GM10248 (cell line): Measurements from ENCODE around the gene MRPS10.
"Not testable (repeated sequence)": the region's sequence is repeated elsewhere in the genome, so short reads cannot be mapped to it uniquely, and the experiment has no call there.

Source experiments
- CTCF ChIA-PET: fragments of 300-600 bp; sonication (Branson Sonifier 250); formaldehyde crosslinking; extraction: SDS; loops from one replicate; lab custom pipeline; 2021; ENCODE audit warnings: antibody characterized with exemption; lab: Yijun Ruan, JAX
- POLR2A ChIA-PET: fragments of 350-650 bp; sonication (Branson Sonifier 250); formaldehyde crosslinking; extraction: SDS; loops from one replicate; lab custom pipeline; 2020; ENCODE audit warnings: antibody characterized with exemption; lab: Yijun Ruan, JAX
- DNase-seq: peaks from one replicate; pipeline ENCODE4 v3.0.0; 2012; ENCODE audit errors: extremely low spot score
- CTCF ChIP-seq: IDR thresholded peaks from 2 replicates; pipeline ENCODE4 v1.5.1; 2012; ENCODE audit warnings: mild to moderate bottlenecking, low read depth; ENCODE audit errors: extremely low read depth, missing control alignments, control extremely low read depth

The MRPS10 gene

GRCh38 chr6:42176981-42177380 lies 40.7 kb downstream of the MRPS10 start:
- no peak for DNase-seq
- CTCF ChIA-PET: interaction anchor here (1.0 to 1.6 kb wide), 3 partner anchors 21 to 371 kb away, joined by 3 to 5 read pairs (median 3); a partner anchor contains a TSS
- TF ChIP-seq CTCF: no peak
- POLR2A ChIA-PET: no interaction called here

- ChIA-PET CTCF (interaction anchor here (1.5 kb wide), 1 partner anchor 20 kb away, joined by 3 read pairs; a partner anchor contains a TSS), POLR2A (no interaction called here)
- TF ChIP-seq CTCF: no peak
- DNase-seq: no peak
Measured at GRCh38 chr6:42175860-42176259, 41.8 kb downstream of the MRPS10 start.

- DNase-seq: no peak
- TF ChIP-seq CTCF: no peak
- ChIA-PET CTCF (no interaction called here), POLR2A (no interaction called here)
Measured at GRCh38 chr6:42173101-42173500, 44.6 kb downstream of the MRPS10 start, which contains the start of gene GUCA1A. GUCA1A (plus strand) TSS chr6:42173364; CDS start chr6:42173614, 250 bp downstream.

GRCh38 chr6:42171813-42172581 lies 45.7 kb downstream of the MRPS10 start:
- CTCF ChIA-PET: interaction anchor here (1.0 kb wide), 1 partner anchor 42 kb away, joined by 3 read pairs; no protein-coding TSS in a partner anchor
- no peak for DNase-seq
- POLR2A ChIA-PET: no interaction called here
- no peak for TF ChIP-seq CTCF

GRCh38 chr6:42169780-42170179 lies 47.9 kb downstream of the MRPS10 start:
- CTCF ChIA-PET: interaction anchor here (1.2 to 1.6 kb wide), 3 partner anchors 14 to 96 kb away, joined by 3 read pairs; a partner anchor contains a TSS
- POLR2A ChIA-PET, DNase-seq: not testable (repeated sequence)

GRCh38 chr6:42168650-42169049 lies 49.0 kb downstream of the MRPS10 start:
- no peak for TF ChIP-seq CTCF
- CTCF ChIA-PET: interaction anchor here (1.2 to 1.5 kb wide), 7 partner anchors 10 to 382 kb away, joined by 3 to 4 read pairs (median 3); no protein-coding TSS in a partner anchor
- no peak for DNase-seq
- POLR2A ChIA-PET: no interaction called here
